ENCODE results near the gene CRYBB1.
A peak's percentile ranks its signal among the peaks of the same experiment; 100 is the strongest.

Gene CRYBB1

DNA sequence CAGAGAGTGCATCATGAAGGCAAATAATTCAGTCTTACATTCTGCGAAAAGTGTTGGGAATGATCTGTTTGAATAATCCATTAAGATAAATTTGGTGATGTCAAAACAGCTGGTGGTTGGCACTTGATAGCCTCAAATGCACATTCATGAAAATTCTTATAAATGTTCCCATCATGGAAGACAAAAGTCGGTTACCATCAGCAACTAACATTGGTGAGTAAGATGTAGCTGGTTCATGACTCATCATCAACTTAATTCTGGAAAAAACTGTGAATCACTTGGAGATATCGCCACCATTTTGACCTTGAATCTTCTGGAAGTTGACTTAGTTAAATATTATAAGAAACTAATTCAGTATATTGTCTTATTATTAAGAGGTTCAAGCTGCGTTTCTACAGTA is 11.2 kb downstream of the CRYBB1 start:
- peak; percentile 58 for DNase-seq (ENCODE audit: low spot score)

DNA sequence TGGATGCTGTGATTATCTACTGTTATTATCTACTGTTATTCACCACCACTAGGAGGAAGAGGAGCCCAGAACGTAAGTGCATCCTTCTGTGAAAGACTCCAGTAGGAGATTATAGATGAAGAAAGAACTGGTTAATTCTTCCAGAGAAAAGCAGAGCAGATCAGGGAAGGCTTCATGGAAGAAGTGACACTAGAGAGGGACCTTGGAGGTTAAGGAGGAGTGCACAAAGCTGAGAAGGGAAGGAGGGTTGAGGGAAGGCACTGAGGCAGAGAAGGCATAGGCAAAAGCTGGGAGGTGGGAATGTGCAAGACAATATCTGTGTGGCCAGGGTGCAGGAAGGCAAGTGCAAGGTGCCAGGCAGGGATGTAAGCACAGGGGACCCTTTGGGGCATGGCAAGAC is 13.5 kb downstream of the CRYBB1 start:
- DNase-seq (ENCODE audit: low spot score): no peak

DNA sequence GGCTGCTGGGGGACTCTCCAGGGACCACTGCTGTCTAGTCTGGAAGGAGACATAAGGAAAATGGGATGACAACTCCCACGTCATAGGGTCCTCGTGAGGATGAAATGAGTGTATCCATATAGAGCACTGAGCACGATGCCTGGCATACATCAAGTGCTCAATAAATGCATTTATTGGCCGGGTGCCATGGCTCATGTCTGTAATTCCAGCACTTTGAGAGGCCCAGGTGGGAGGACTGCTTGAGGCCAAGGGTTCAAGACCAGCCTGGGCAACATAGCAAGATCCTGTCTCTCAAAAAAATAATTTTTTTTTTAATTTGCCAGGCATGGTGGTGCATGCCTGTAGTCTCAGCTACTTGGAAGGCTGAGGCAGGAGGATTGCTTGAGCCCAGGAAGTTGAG is 15.7 kb downstream of the CRYBB1 start:
- no peak for DNase-seq (ENCODE audit: low spot score)

DNA sequence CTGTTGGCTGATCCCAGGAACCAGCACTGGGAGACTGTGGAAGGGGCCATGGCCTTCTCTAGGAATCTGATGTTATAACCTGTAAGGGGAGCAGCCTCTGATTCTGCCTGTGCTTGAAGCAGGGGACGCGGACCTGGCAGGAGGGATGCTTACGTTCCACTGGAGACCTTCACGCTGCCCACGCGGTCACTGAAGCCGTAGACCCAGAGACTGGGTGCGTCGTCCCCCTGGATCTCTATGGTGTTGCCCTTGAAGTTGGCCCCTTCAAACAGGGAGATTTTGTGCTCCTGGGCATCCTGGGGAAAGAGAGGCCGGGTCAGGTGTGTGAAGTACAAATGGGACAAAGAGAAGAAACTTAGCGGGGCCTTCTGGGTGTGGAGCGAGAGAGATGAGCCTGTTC is 16.1 kb downstream of the CRYBB1 start:
- no peak for DNase-seq (ENCODE audit: low spot score)

DNA sequence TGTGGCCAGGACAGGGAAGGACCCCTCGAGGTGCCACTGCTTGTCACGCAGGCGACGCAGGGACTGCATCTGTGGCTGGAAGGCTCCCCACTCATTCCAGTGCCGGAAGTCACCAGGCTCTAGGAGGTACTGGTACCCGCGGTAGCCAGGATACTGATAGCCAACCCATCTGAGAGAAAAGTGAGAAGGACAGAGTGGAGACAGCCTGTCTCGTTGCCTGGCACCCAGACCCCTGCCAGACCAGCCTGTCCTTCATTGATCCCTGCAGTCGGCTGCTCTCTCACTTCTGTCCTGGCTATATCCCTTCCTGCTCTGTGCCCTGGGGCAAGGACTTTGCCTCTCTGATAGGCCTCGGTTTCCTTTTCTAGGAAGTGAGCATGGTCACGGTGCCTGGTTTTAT is 18.3 kb downstream of the CRYBB1 start:
- no peak for DNase-seq (ENCODE audit: low spot score)

DNA sequence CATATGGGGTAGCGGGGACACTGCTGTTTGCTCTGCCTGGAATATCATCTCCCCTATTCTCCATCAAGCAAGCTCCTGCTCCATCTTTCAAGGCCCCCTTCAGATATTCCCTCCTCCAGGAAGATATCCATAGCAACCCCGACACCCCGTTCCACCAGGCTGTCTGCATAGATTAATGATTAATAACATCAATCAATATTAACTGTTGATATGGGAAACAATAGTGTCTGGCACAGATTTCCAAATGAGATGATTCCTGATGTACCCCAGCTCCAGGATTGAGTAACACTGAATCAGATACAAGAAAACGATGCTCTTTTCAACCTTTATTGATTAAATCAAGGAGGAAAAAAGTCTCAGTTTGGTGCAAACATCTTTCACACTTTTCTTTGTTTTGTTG is 20.3 kb downstream of the CRYBB1 start:
- DNase-seq (ENCODE audit: low spot score): no peak

DNA sequence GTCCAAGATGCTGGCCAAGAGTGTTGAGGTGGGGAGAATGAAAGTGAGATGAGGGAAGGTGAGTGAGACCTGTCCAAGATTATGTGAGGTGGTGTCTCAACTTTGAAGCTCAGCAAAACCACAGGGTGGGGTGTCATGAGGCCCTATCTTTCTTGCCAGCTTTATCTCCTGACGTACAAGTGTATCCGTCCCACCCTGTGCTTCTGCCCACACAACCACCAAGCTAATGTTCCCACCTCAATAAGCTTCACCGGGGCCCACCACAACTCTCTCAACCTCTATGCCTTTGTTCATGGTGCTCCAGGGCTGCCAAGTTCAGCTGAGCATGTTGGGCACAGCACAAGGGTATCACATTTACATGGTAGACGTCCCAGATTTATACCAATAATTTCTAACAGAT is 20.8 kb downstream of the CRYBB1 start:
- DNase-seq (ENCODE audit: low spot score): no peak

DNA sequence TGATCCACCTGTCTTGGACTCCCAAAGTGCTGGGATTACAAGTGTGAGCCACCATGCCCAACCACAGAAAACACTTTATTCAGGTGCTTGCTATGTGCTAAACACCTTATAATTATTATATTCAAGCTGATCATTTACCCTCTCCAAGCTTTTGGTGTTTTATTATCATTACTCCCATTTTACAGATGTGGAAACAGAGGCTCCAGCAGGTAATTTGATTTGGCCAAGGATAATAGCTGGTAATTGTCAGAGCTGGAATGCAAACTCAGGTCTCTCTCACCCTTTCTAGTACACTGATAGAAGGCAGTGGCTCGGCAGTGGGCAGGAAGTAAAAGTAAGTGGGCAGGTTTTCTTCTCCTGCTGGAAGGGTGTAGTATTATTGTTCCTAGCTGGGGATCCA is 24.1 kb downstream of the CRYBB1 start:
- no peak for DNase-seq (ENCODE audit: low spot score)

DNA sequence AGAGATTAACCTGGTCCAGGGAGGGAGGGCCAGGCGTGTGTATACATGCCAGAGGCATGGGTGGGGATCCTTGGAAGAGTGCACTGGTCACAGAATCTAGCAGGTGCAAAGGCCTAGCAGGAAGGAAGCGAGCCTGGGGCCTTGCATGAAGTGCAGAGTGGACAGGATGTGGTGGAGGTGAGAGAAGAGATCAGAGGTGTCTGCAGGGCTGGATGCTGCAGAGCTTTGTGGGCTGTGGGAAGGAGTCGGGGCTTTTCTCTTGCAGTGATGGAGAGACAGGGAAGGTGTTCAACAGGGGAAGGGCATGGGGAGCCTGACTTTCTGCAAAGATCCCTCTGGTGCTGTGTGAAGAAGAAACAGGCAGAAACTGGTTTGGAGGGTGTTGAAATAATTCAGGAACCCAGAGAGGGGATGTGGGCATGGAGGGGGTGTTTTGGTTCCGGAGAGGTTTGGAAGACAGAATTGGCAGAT is 25.4 kb downstream of the CRYBB1 start:
- DNase-seq (ENCODE audit: low spot score): no peak

DNA sequence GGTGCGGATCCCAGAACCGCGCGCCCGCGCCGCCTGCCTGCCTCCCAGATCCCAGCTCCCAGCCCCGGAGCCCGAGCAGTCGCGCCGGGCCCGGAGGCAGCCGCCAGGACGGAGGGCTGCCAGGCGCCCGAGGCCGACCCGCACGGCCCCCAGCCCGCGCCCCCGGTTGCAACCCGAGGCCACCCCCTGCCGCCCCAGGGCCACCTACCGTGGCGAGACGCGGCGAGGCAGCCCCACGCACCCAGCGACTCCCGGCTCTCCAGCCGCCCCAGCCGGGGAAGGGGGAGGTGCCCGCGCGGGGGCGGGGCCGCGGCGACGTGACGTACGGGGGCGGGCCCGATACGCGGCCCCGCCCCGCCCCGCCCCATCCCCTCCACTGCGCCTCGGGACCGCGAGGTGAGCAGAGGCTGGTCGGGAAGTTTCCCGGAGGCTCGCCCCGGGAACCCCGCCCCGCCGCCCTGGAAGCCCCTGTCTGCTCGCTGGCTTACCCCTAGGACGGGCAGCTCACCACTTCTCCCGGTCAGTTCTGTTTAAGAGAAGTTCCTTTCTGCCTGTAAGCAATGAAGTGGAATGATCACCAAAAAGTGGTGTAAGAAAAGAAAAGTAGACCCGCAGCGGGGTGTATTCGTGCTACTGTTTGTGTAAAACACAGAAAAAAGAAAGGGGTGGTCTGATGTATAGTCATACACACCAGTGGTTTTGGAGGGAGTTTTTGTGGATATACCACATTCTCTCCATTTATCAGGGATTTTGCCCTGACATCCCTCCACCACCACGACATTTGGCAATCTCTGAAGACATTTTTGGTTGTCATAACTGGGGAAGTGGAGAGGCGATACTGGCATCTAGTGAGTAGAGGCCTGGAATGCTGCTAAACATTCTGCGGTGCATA is 27.7 kb downstream of the CRYBB1 start, which contains the start of gene TPST2:
TPST2 (minus strand) TSS at position 288 of the 892 bp plus-strand sequence. CDS start 48,502 bp downstream, outside the sequence.
- peak; percentile 98 for DNase-seq (ENCODE audit: low spot score)

DNA sequence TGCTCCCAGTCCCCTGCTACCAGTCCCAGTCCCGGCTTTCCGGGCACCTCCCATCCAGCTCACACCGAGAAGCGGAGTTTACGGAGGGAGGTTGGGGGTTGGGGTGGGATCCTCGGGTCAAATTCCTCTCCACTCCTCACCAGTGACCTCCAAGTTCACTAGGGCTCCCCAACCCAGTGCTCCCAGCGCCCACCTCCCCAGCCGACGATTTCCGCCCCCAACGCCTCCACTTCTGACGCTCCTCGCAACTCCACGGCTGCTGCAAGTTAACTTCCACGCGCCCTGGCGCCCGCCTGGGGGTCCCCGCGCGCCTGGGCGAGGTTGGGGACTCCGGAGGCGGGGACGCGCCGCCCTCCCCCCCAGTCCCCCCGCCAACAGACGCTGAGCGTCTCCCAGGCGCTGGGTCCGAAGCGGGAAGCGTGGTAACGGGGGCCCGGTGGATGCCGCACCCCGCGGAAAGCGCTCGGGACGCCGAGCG is 28.4 kb downstream of the CRYBB1 start:
- peak; percentile 58 for DNase-seq (ENCODE audit: low spot score)

DNA sequence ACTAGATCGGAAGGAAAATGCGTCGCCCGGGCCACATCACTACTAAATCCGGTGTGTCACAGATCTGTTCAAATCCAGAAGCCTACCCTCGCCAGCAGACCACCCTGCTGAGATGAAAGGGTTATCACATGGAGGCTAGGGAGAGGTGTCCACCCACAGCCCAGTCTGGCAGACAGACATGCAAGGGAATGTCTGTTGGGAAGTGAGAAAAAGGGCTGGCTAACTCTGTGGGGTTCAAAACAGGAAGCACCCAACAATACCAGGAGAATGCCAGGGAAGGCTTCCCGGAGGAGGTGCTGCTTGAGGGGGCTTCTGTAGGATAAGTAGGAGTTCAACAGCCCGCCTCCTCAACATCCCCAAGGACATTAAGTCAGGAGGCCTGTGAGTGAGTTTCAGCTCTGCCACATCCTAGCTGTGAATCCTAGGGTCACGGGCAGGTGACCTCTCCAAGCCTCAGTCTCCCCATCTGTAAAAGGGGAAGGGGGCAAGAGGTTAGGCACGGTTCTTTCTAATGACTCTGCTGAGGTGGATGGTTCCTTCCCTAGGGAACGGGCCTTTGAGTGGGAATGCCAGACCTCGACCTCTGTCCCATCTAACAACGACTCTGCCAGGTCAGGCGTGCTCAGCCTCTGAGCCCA is 29.0 kb downstream of the CRYBB1 start:
- no peak for DNase-seq (ENCODE audit: low spot score)

DNA sequence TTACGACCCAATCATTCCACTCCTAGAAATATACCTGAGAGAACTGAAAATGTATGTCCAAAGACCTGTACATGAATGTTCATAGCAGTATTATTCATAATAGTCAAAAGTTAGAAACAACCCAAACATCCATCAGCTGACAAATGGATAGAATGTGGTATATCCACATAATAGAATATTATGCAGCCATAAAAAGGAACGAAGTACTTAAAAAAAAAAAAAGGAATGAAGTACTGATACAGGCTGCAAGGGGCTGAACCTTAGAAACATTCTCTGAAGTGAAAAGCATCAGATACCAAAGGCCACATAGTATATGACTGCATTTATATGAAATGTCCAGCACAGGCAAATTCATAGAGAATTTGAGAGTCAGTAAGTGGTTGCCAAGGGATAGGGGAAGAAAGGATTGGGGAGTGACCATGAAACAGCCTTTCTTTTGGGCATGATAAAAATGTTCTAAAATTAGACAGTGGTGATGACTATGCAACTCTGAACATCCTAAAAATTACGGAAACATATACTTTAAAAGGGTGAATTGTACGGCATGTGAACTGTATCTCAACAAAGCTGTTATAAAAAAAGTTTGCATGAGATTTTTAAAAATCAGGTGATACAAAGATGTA is 29.7 kb downstream of the CRYBB1 start:
- no peak for DNase-seq (ENCODE audit: low spot score)

DNA sequence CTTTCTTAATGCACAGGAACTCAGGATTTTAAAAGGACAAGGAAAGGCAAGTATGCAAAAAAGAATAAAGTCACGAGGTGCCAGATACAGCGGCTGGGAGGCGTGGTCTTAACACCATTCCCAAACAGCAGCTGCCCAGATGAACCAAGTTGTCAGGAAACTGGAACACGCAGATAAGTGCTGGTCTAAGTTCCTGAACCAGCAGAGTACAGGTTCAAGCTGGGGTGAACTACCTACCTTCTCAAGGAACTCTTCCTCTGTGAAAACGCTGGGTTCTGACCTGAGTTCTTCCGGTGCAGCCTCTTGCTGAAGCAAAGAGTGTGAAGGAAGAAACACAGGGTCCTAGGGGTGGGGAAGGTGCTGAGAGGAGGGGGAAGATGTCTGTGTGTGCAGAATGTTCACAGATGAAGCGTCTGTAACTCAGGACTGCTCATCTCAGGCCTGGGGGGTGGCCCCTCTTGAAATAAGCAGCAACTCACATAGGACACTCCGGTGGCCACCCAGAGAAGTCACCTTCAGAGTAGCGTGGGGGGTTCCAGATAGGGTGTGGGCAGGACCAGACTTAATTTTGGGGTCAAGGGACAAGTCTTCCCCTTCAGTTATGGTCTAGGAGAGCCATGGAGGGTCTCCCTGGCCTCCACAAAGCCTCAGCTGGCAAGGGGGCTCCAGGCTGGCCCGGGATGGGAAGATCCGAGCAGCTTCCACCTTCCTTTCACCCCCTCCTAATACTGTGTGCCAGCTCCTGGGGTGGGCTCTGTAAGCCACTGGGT is 31.1 kb downstream of the CRYBB1 start:
- no peak for DNase-seq (ENCODE audit: low spot score)

DNA sequence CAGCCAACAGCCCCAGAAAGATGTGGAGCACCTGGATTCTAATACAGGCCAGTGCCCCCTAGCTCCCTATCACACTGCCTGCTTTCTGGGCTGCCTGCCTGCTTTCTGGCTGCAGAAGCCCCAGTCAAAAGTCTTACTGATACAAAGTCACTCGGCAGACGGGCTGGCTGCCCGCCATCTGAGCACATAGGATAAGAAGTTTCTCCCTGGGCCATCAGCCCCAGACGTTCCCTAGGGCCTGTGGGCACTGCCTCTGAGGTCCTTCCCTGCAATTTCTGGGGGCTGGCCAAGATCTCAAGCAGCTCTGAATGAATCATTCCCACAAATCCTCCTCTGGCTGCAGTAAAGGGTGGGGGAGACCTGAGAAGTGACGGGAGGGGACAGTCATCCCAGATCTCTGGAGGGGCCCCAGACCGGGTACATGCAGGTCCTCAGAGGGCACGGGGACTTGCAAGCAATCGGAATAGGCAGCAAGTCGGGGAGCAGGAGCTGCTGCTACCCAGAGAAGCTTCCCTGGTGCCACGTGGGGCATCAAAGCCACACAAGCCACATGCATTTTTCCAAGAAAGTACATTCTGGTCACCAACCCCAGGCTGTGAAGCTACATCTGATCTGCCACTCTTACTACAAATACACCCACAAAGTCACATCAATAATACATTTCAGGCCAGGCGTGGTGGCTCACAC is 32.6 kb downstream of the CRYBB1 start:
- peak; percentile 76 for DNase-seq (ENCODE audit: low spot score)

DNA sequence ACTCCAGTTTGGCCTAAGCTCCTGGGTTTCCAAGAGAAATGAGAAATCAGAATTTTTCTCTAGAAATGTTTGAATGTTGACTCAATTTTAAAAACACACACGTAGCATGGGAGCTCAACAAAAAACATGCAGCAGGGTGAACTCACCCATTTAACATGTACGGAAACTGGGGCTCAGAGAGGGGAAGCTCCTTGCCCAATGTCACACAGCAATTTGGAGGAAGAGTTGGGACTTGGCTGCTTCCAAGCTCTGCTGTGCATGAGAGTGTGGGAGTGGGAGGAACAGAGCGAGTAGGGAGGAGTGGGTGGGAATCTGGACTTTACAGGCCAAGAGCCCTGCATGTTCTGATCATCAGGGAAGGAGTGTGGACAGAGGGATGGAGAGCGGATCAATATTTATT is 33.8 kb downstream of the CRYBB1 start:
- DNase-seq (ENCODE audit: low spot score): no peak

DNA sequence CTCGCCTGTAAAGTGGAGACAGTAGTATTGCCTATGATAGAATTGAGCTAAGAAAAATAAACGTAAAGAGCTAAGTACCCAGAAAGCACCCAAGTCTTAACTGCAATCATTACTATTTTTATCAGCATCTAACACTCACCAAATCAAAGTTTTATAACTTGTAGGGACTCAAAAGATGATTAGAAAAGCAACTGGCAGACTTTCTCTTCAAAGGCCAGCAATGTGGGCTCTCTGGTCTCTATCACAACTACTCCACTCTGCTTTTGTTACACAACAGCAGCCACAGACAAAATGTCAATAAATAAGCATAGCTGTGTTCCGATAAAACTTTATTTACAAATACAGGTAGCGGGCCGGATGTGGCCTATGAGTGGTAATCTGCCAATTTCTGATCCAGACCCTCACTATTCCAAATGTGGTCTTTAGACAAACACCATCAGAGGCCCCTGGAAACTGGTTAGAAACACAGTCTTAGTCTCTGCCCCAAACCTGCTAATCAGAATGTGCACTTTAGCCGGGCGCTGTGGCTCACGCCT is 36.1 kb downstream of the CRYBB1 start:
- DNase-seq (ENCODE audit: low spot score): no peak

DNA sequence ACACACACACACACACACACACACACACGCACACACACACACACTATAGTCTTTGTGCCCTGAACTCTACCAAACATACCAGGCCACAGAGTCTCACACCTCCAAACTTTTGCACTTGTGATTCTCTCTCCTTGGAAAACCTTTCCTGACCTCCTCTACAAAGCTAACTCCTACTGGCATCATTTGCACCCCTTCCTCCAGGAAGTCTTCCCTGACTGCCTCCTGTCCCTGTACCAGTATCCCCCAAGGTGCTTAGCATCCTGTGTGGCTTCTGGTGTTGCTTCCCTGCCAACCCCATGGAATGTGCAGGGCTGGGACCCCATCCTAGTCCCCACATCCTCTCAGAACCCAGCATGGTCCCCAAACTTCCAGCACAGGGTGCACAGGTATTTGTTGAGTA is 36.8 kb downstream of the CRYBB1 start:
- DNase-seq (ENCODE audit: low spot score): no peak

DNA sequence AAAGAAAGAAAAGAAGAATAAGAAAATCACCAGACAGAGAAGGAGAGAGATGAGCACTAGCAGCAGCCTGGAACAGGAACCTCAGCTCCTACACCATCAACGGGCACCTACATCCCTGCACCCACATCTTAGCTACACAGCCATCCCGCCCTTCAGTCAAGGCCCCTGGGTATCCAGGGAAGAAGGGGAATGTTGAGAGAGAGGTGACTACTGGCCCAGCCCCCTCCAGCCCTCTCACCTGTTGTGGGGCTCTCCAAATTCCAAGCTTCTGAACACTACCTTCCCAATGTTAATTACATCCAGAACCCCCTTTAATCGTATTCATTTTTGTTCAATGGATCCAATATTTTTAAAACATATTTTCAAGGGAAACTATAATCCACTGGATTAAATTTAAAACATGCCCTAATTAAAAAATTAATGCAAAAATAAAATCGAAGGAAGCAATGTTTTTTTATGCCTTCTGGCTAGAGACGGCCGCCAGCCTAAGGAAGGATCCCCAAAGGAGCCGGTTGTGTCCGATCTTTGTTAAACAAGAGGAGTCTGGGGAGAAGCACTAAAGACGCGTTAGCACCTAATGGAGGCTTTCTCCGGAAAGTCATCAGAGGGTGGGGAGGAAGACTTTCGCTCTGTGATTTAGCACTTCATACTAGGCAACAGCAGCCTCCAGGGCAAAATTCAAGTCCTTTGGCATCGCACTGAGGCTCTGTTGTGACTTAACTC is 37.4 kb downstream of the CRYBB1 start:
- no peak for DNase-seq (ENCODE audit: low spot score)

DNA sequence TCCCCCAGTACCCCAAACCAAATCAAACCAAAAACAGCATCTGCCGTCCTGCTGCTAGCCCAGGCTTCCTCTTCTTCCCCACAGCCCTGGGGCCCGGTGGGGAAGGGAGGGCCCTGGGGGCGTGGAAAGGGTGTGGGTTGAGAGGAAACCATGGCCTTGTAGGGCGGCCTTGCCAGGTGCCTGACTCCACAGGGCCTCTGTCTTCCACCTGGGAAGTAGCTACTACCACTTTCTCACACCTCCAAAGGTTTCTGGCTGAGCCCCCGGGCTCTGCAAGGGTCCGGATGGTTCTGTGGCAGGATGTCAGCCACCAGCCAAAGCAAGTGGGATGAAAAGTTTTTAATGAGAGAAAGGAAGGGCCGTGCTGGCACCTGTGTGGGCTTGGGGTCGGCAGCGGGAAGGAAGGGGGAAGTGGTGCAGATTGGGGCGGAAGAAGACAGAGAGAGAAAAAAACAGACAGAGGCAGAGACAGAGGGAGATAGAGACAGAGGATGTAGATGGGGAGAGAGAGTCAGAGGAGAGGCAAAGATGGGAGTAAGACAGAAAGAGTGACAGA is 38.4 kb downstream of the CRYBB1 start:
- no peak for DNase-seq (ENCODE audit: low spot score)

Data from GM03348 (cell line).